Measurements from ENCODE around the gene SNX10. TPM values are rescaled to one million over a fixed set of nuclear protein-coding genes. Genes with fewer than 3 reads are reported as not detected.

The SNX10 gene
- total and polyA plus RNA-seq, 9 donors = 1.2 to 3.3 (median 1.6) TPM

DNA sequence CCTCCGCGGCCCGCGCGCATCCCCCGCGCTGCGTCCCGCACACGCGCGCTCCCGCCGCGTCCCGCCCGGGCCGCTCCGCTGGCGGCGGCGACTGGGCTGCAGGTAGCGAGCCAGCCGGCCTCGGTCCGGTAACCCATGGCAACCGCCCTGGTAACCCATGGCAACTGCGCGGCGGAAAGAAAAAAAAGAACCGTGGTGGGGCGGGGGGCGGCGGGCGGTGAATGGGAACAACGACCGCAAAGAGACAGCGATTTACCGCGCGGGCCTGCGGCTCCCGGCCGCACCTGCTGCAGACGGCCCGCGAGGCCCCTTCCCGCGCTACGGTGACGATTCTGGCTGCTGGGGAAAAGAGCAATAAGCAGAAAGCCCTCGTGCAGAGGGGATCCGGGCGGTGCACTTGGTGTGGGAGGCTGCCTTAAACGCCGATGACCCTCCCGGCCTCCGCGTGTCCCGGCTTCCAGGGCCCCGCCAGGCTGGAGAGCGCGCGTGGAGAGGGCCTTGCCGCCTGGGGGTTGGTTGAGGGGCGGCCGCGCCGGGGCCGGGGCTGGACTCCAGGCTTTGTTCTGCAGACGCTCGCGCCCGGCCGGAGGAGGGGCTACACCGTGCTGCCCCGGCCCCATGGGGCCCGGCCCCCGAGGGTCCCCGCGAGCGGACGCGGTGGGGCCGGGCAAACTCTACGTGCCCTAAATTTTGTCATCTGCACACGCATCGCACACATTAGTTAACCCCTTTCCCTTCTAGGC lies 84.7 kb downstream of the SNX10 start:
- Histone ChIP-seq H3K27ac (ENCODE audit: low read length) (no peak overlapping the region), H3K36me3 (ENCODE audit: control insufficient read depth, insufficient read depth, low read length) (no peaks in the 10 kb centered on the region), H3K4me1 (ENCODE audit: control insufficient read depth, insufficient read depth, low read length) (peaks cover 8% of the 10 kb centered on the region), H3K27me3 (ENCODE audit: control insufficient read depth, insufficient read depth, low read length) (peaks cover 31% of the 10 kb centered on the region), H3K4me3 (ENCODE audit: low read length) (peak overlapping the region; percentile 41), H3K9me3 (replicated peaks; ENCODE audit: control insufficient read depth, low read depth, low read length) (no peaks in the 10 kb centered on the region)
- peak; percentile 30 for DNase-seq
- 1% methylated on average over 80 of the region's 88 CpGs for WGBS (ENCODE audit: insufficient coverage)

DNA sequence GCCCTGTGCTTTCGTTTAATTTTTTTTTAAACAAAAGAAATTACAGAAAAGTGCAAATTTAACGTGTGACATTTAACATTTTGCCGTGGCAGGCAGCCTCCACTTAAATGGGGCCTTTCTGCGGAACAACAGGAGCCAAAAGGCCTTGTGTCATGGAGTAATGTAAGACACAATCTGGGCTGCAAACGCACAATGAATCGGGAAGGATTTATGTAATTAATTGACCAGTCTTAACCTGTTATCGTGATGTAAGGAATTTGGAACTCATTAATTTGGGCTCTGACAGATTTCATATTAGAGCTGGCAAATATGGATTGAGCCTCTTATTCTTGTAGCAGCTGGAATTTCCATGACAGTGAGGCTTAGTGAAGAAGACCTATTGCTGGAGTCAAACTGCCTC lies 86.4 kb downstream of the SNX10 start:
- Histone ChIP-seq H3K9me3 (replicated peaks; ENCODE audit: control insufficient read depth, low read depth, low read length) (no peaks in the 10 kb centered on the region), H3K4me1 (ENCODE audit: control insufficient read depth, insufficient read depth, low read length) (peaks cover 8% of the 10 kb centered on the region), H3K27ac (ENCODE audit: low read length) (no peak overlapping the region), H3K27me3 (ENCODE audit: control insufficient read depth, insufficient read depth, low read length) (peaks cover 31% of the 10 kb centered on the region), H3K36me3 (ENCODE audit: control insufficient read depth, insufficient read depth, low read length) (no peaks in the 10 kb centered on the region), H3K4me3 (ENCODE audit: low read length) (no peak overlapping the region)
- no peak for DNase-seq
- WGBS (ENCODE audit: insufficient coverage) = 78% methylated on average over 6 of the region's 7 CpGs

DNA sequence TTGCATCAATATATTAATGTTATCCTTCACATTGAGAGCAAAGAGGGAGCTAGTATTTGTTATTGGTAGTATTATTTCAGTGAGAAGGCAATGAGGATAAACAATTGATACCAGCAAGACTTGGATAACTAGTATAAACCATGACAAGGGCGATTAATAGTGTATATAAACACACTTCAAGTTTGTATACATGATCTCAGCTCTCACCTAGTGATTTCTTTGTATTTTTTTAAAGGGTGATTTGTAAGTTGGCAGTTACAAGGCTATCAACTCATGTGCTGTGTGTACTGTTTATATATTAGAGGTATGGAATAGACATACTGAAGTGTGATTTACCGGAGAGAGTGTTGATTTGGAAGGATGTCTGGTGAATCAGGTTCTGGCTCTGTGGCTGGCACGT lies 88.0 kb downstream of the SNX10 start:
- H3K4me1 ChIP-seq (ENCODE audit: control insufficient read depth, insufficient read depth, low read length) = peaks cover 8% of the 10 kb centered on the region
- WGBS (ENCODE audit: insufficient coverage) = no CpG with 5 or more reads among the region's 3 CpGs

DNA sequence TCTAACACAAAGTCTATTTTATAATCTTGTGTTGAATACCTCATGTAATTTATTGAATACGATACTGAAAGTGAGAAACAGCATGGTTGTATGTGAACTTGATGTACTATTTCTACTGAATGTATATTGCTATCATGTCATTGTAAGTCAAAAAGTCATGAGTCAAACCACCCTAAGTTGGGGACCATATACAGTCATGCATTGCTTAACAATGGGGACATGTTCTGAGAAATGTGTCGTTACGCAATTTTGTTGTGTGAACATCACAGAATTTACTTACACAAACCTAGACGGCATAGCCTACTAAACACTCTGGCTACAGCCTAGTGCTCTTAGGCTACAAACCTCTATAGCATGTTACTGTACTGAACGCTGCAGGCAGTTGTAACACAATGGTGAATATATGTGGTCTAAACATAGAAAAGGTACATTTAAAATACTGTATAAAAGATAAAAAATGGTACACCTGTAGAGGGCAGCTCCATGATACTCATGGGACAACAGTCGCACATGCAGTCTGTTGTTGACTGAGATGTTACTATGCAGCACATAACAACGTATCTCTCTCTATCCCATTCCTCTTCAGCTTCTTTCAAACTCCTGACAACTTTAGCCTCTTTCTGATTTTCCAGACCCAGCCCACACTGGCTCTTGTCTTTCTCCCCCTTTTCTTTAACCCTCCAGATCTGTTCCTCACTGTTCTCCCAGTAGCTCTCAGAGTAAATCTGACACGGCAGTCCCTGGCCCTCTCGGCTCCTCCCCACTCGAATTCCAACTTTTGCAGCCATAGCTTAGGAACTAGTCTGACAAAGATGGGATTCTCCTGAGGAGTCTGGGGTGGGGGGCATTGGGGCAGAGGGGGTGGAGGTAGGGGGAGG lies 90.1 kb downstream of the SNX10 start:
- H3K4me1 ChIP-seq (ENCODE audit: control insufficient read depth, insufficient read depth, low read length) = peaks cover 2% of the 10 kb centered on the region
- no peaks in the 10 kb centered on the region for H3K9me3 ChIP-seq (replicated peaks; ENCODE audit: control insufficient read depth, low read depth, low read length)
- no peak overlapping the region for H3K27ac ChIP-seq (ENCODE audit: low read length)
- WGBS (ENCODE audit: insufficient coverage) = 75% methylated on average over 5 of the region's 10 CpGs
- DNase-seq = no peak
- H3K4me3 ChIP-seq (ENCODE audit: low read length) = no peak overlapping the region
- peaks cover 26% of the 10 kb centered on the region for H3K27me3 ChIP-seq (ENCODE audit: control insufficient read depth, insufficient read depth, low read length)
- H3K36me3 ChIP-seq (ENCODE audit: control insufficient read depth, insufficient read depth, low read length) = no peaks in the 10 kb centered on the region

More for the DNA sequence above, 88.0 kb downstream of the SNX10 start:
- H3K27ac ChIP-seq (ENCODE audit: low read length) = no peak overlapping the region
- H3K27me3 ChIP-seq (ENCODE audit: control insufficient read depth, insufficient read depth, low read length) = peaks cover 36% of the 10 kb centered on the region
- no peaks in the 10 kb centered on the region for H3K36me3 ChIP-seq (ENCODE audit: control insufficient read depth, insufficient read depth, low read length)
- H3K9me3 ChIP-seq (replicated peaks; ENCODE audit: control insufficient read depth, low read depth, low read length) = no peaks in the 10 kb centered on the region
- H3K4me3 ChIP-seq (ENCODE audit: low read length) = no peak overlapping the region
- DNase-seq = no peak

DNA sequence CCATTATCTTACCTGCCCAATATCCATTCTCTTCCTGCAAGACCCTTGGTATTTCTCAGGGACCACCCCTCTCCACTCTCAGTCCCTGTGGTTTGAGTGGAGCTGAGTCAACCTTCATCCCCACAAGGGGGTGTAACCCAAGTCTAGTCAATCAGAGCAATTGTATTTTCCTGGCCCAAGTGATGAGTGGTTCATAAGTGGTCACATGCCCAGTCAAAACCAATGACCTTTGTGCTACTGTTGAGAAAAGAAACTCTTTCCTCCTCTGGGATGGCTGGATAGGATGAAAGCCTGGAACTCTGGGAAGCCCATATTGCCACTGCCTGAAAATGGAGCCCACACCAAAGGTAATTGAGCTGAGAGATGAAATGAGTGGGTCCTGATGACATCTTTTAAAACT lies 93.6 kb downstream of the SNX10 start:
- no peaks in the 10 kb centered on the region for H3K9me3 ChIP-seq (replicated peaks; ENCODE audit: control insufficient read depth, low read depth, low read length)
- no peaks in the 10 kb centered on the region for H3K36me3 ChIP-seq (ENCODE audit: control insufficient read depth, insufficient read depth, low read length)
- H3K27ac ChIP-seq (ENCODE audit: low read length) = no peak overlapping the region
- H3K27me3 ChIP-seq (ENCODE audit: control insufficient read depth, insufficient read depth, low read length) = peaks cover 15% of the 10 kb centered on the region
- no peak overlapping the region for H3K4me3 ChIP-seq (ENCODE audit: low read length)
- H3K4me1 ChIP-seq (ENCODE audit: control insufficient read depth, insufficient read depth, low read length) = no peaks in the 10 kb centered on the region
- no peak for DNase-seq

DNA sequence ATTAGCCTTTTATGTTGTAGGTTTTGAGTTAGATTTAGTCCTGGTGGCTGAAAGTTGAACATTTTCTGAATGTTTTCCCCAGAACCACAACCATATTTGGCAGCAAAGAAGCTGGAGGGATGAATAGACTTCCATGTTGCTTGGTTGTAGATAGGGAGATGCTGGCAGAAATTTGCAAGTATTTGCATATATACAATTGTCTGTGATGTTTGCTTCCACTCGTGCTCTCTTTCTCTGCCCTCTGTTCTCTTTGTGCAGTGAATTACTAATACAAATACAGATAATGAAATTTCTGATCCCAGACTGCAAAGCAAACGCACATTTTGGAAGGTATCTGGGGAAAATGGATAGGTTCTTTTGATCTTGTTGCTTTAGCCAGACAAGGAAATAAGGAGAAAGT lies 96.1 kb downstream of the SNX10 start:
- Histone ChIP-seq H3K4me1 (ENCODE audit: control insufficient read depth, insufficient read depth, low read length) (no peaks in the 10 kb centered on the region), H3K9me3 (replicated peaks; ENCODE audit: control insufficient read depth, low read depth, low read length) (no peaks in the 10 kb centered on the region), H3K4me3 (ENCODE audit: low read length) (no peak overlapping the region), H3K27ac (ENCODE audit: low read length) (no peak overlapping the region), H3K27me3 (ENCODE audit: control insufficient read depth, insufficient read depth, low read length) (peaks cover 15% of the 10 kb centered on the region), H3K36me3 (ENCODE audit: control insufficient read depth, insufficient read depth, low read length) (no peaks in the 10 kb centered on the region)
- no CpG with 5 or more reads among the region's 2 CpGs for WGBS (ENCODE audit: insufficient coverage)
- no peak for DNase-seq

DNA sequence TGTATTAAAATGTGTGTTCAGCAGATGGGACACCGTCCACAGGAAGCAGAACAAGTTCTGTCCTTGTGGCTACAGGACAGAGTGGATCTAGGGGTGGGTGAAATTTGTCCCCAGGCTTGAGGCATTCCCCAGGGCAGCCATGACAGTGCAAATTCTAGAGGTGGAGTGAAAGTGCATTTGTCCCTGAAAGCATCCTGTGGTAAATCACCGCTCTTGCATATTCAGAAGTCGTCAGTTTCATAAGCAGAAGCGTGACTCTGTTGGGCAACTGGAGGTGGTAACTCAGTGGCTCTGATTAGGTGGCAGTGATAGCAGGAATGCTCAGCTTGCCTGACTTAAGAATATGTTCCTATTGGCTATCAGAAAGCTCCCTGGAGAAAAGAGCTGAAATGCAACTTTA lies 96.6 kb downstream of the SNX10 start:
- Histone ChIP-seq H3K9me3 (replicated peaks; ENCODE audit: control insufficient read depth, low read depth, low read length) (no peaks in the 10 kb centered on the region), H3K27me3 (ENCODE audit: control insufficient read depth, insufficient read depth, low read length) (peaks cover 15% of the 10 kb centered on the region), H3K4me1 (ENCODE audit: control insufficient read depth, insufficient read depth, low read length) (no peaks in the 10 kb centered on the region), H3K4me3 (ENCODE audit: low read length) (no peak overlapping the region), H3K27ac (ENCODE audit: low read length) (no peak overlapping the region), H3K36me3 (ENCODE audit: control insufficient read depth, insufficient read depth, low read length) (no peaks in the 10 kb centered on the region)
- WGBS (ENCODE audit: insufficient coverage) = 62% methylated on average over 4 of the region's 4 CpGs
- no peak for DNase-seq

DNA sequence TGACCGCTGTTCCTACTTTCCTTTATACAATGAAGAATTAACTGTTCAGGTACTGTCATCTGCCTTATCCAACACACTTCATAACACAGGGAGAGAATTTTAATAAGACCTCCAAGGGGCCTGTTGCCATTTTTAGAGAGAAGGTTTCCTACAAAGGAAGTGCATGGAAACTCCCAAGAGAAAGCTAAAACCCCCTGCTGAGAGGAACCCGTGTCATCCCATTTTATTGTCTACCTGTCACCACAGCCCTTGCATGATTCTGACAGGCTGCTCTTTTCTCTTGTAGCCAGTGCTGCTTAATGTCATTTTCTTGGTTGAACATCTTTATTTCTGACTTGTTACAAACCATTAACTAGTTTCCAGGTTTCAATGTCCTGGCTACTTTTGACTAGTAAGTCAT lies 98.4 kb downstream of the SNX10 start:
- Histone ChIP-seq H3K9me3 (replicated peaks; ENCODE audit: control insufficient read depth, low read depth, low read length) (no peaks in the 10 kb centered on the region), H3K36me3 (ENCODE audit: control insufficient read depth, insufficient read depth, low read length) (no peaks in the 10 kb centered on the region), H3K27ac (ENCODE audit: low read length) (no peak overlapping the region), H3K4me1 (ENCODE audit: control insufficient read depth, insufficient read depth, low read length) (no peaks in the 10 kb centered on the region), H3K4me3 (ENCODE audit: low read length) (no peak overlapping the region), H3K27me3 (ENCODE audit: control insufficient read depth, insufficient read depth, low read length) (peaks cover 13% of the 10 kb centered on the region)
- WGBS (ENCODE audit: insufficient coverage) = no CpG with 5 or more reads among the region's 2 CpGs
- DNase-seq = no peak

DNA sequence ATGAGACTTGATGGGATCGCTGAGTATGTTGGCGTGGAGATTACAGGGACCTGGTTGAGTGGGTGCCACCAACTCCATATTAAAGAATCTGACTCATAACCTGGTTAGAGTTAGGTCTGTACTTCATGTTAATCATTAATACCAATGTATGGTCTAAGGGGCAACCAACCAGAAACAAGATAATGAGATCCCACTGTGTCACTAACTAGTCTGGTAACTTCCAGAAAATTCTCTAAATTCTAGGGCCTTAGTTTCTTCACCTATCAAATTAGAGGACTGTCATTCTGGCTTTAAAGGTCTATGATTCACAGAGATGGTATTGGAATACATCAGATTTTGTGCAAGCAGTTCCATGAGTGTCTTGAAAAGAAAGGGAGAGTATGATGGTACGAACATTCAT lies 102.2 kb downstream of the SNX10 start:
- Histone ChIP-seq H3K9me3 (replicated peaks; ENCODE audit: control insufficient read depth, low read depth, low read length) (no peaks in the 10 kb centered on the region), H3K4me3 (ENCODE audit: low read length) (no peak overlapping the region), H3K36me3 (ENCODE audit: control insufficient read depth, insufficient read depth, low read length) (no peaks in the 10 kb centered on the region), H3K4me1 (ENCODE audit: control insufficient read depth, insufficient read depth, low read length) (peaks cover 10% of the 10 kb centered on the region), H3K27me3 (ENCODE audit: control insufficient read depth, insufficient read depth, low read length) (peaks cover 7% of the 10 kb centered on the region), H3K27ac (ENCODE audit: low read length) (no peak overlapping the region)
- WGBS (ENCODE audit: insufficient coverage) = 83% methylated on average over 1 of the region's 3 CpGs
- no peak for DNase-seq

DNA sequence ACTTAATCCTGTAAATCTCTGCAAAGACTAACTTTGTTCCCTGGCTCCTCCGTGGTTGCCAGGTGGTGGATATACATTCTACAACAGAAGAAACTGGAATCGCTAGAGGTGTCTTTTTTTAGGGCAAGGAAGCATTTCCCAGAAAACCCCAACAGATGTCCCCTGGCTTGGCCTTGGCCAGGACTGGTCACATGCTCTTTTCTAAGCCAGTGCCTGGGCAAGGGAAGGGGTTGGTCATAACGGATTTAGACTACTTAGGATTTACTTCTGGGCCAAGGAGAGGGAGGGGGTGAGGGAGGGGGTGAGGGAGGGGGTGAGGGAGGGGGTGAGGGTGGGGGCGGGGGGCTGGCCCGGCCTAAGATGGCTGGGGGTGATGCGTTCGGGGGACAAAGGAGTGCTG lies 105.7 kb downstream of the SNX10 start:
- Histone ChIP-seq H3K4me3 (ENCODE audit: low read length) (no peak overlapping the region), H3K36me3 (ENCODE audit: control insufficient read depth, insufficient read depth, low read length) (no peaks in the 10 kb centered on the region), H3K27me3 (ENCODE audit: control insufficient read depth, insufficient read depth, low read length) (peaks cover 3% of the 10 kb centered on the region), H3K4me1 (ENCODE audit: control insufficient read depth, insufficient read depth, low read length) (peaks cover 18% of the 10 kb centered on the region), H3K9me3 (replicated peaks; ENCODE audit: control insufficient read depth, low read depth, low read length) (no peaks in the 10 kb centered on the region), H3K27ac (ENCODE audit: low read length) (peak overlapping the region; percentile 90)
- no CpG with 5 or more reads among the region's 7 CpGs for WGBS (ENCODE audit: insufficient coverage)
- peak; percentile 65 for DNase-seq

Measured in muscle of leg (tissue), 11 donors.